GM18519 (cell line): Measurements from ENCODE around the gene ETDC.
"Not testable (repeated sequence)": the region's sequence is repeated elsewhere in the genome, so short reads cannot be mapped to it uniquely, and the experiment has no call there.

ENCODE experiments used
- ATAC-seq: cut with Tn5 transposase; IDR thresholded peaks from one replicate; pipeline ENCODE4 v1.9.1; 2021; ENCODE audit warnings: mild to moderate bottlenecking, moderate library complexity; ENCODE audit not compliant: unreplicated experiment, low FRiP score

The ETDC gene

DNA sequence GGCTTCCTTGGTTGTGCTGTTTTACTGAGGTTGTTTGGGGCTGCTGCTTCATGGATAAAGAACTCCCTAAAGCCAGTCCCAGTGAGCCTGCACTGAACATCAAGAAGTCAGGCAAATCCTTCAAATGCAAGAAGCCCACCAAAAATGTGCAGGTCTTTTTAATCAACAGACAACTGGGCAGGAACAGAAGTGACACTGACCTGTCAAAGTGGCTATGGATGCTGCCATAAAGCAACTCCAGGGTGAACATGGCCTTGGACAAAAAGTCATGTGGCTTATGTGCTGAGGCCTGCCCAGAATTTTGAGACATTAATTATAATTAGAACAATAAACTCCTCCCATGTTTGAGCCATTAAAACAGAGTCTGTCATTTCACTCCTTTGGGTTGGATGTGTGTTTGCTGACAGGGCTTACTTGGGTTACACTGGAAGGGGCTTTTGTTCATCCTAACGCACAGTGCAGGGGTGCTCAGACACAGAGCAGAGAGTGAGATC is at the start of gene ETDC:
Gene ETDC, plus strand, starts transcription at position 51 of the 494 bp plus-strand sequence. Its CDS starts 0 bp downstream, at position 51.
- ATAC-seq = no peak

DNA sequence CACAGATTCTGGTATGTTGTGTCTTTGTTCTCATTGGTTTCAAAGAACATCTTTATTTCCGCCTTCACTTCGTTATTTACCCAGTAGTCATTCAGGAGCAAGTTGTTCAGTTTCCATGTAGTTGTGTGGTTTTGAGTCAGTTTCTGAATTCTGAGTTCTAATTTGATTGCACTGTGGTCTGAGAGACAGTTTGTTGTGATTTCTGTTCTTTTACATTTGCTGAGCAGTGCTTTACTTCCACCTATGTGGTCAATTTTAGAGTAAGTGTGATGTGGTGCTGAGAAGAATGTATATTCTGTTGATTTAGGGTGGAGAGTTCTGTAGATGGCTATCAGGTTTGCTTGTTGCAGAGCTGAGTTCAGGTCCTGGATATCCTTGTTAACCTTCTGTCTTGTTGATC is 48.3 kb upstream of the ETDC start:
- not testable (repeated sequence) for ATAC-seq

DNA sequence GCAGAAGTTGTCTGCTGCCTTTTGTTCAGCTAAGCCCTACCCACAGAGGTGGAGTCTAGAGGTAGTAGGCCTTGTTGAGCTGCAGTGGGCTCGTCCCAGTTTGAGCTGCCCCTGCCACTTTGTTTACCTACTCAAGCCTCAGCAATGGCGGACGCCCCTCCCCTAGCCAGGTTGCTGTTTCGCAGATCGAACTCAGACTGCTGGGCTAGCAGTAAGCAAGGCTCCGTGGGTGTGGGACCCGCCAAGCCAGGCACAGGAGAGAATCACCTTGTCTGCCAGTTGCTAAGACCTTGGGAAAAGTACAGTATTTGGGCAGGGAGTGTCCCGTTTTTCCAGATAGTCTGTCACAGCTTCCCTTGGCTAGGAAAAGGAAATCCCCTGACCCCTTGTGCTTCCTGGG is 45.9 kb upstream of the ETDC start:
- ATAC-seq = not testable (repeated sequence)

- no peak for ATAC-seq
These were observed 45.1 kb upstream of the ETDC start for GRCh38 chrX:135264206-135264605.

- no peak for ATAC-seq
These were observed 36.1 kb upstream of the ETDC start for GRCh38 chrX:135273162-135273561.

- no peak for ATAC-seq
These were observed 33.3 kb upstream of the ETDC start for GRCh38 chrX:135275973-135276372.

DNA sequence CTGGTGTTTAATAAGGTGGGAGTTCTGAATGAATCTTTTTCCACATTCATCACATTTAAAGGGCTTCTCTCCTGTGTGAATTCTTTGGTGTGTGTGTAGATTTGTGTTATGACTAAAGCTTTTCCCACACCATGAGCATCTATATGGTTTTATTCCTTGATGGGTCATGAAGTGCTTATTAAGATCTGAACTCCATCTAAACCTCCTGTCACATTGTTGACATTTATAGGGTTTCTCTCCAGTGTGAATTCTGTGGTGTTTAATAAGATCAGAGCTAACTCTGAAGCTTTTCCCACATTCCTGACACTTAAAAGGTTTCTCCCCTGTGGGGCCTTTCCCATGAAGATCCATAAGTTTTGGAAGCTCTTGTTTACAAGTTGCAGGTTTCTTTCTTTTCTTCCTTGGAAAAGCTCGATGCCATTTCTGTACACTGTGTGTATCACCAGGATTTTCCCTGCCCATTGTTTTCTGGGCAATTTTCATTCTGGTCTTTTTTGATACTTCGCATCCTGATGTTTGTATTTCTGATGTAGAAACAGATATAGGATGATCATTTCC is 21.9 kb upstream of the ETDC start:
- no peak for ATAC-seq

DNA sequence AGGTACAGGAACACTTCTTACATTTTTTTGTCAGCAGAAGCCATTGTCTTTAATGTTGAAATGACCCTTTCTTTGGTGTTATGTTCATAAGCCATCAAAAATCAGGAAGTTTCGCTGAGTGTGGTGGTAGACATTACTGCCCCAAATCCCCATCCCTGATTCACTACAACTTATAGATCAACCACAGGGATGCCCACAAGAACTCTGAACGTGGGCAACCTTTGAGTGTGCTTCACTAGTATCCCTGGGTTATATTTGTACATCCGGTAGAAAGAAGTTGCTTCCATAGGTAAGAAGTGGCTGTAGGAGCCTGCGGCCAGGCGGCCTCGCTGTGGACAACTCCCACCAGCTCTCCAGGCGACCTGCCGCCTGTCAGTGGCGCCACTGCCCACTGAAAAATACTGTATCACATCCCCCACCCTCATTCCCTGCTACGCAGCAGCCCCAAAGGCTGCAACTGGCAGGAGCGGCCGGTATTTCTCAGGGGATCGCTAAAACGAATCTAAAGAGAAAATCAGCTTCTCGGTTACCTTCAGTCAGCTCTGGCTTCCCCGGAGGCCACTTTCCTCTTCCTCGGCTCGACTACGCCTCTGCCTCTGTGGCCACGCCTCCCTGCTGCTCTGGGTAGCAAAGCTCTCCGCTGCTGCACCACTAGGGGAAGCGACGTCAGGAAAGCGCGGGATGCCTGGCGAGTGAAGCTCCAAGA is 13.9 kb upstream of the ETDC start:
- peak; percentile 99 for ATAC-seq

DNA sequence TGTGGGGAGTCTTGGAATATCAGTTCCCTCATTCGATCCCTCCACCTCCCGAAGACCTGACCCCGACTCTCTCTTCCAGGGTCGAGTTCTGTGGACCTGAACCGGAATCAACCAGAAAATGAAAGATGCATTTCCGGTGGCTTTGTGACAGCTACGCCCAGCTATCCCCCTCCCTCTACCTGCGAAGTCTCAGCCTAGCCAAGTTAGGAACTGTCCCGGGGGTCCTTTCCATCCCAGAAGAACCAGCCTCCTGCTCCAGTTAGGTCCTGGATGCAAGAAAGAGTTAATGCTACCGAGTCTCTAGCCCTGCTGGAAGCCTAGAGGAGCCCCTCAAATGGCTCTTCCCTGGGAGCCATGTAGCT is 13.4 kb upstream of the ETDC start:
- ATAC-seq = peak; percentile 35

GRCh38 chrX:135302269-135302873 is 6.9 kb upstream of the ETDC start:
- ATAC-seq = no peak

DNA sequence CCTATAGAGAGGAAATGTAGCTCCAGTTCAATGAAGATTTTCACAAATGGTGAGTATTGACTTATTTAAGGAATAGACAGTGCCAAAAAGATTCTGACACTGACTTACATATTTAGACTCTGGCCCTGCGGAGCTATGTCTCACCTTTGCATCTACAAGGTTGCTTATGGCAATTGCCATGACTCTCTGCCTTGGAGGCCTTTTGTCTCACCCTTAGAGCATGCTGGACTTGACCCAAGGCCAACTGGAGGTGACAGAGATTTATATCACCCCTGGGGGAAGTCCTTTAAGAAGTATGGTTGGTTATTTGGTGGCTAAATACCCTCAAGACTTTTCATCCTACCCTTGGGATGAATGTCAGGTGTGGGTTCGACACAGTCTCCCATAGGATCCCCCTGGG is 4.5 kb upstream of the ETDC start:
- no peak for ATAC-seq

- ATAC-seq = no peak
These were observed 2.1 kb upstream of the ETDC start for GRCh38 chrX:135307171-135307570.

- ATAC-seq = no peak
These were observed 880 bp upstream of the ETDC start for GRCh38 chrX:135308345-135308855.

DNA sequence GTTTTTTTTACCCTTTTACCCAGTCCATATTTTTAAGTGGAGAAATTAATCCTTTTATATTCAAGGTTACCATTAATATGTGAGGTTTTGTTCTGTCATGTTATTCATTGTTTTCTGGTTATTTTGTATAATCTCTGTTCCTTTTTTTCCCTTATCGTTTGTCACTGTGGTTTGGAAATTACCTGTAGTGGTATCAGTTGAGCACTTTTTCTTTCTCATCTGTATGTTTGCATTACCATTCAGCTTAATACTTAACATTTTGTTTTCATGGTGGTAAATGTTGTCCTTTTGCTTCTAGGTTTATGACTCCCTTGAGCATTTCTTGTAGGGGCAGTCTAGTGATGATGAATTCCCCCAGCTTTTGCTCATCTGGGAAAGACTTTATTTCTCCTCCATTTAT is 6.6 kb downstream of the ETDC start:
- no peak for ATAC-seq

- no peak for ATAC-seq
These were observed 15.2 kb downstream of the ETDC start for GRCh38 chrX:135324463-135324862.

DNA sequence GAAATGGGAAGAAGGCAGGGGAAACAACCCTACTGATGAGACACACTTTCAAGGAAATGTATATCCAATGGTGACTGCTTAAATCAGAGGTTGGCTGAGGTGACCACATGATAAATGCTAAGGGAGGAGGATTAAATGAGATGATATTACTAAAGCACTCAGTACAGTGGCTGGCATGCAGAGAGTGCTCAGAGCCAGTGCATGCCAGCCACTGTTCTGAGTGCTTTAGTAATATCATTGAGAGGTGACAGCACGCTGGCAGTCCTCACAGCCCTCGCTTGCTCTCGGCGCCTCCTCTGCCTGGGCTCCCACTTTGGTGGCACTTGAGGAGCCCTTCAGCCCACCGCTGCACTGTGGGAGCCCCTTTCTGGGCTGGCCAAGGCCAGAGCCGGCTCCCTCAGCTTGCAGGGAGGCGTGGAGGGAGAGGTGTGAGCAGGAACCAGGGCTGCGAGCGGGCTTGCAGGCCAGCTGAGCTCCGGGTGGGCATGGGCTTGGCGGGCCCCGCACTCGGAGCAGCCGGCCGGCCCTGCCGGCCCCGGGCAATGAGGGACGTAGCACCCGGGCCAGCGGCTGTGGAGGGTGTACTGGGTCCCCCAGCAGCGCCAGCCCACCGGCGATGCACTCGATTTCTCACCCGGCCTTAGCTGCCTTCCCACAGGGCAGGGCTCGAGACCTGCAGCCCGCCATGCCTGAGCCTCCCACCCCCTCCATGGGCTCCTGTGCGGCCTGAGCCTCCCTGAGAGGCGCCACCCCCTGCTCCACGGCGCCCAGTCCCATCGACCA is 15.9 kb downstream of the ETDC start:
- ATAC-seq = not testable (repeated sequence)

GRCh38 chrX:135327299-135327698 is 18.0 kb downstream of the ETDC start:
- ATAC-seq = no peak

DNA sequence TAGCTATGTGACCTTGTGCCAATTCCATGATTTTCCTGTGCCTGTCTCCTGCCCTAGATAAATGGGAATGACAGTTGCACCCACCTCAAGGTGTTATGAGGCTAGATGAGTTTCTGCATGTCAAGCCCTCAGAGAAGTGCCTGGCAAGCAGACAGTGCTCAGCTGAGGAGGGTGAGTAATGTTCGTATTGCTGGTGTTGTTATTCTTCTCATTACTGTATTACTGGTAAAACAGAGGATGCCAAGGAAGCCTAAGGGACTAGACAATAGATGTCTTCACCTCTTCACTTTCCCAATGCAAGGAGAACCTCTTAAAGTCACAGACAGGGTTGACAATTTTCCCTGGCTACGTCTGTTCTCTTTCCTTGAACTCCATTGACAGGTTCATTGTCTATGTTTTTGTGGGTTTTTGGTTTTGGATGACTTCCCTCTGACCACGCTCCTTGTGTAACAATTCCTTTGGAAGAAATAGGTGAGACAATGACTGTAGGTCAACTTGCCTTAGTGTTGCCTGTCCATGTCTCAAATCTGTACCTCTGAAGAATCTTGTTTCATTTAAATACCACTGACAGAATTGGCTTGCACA is 19.2 kb downstream of the ETDC start:
- ATAC-seq = no peak

DNA sequence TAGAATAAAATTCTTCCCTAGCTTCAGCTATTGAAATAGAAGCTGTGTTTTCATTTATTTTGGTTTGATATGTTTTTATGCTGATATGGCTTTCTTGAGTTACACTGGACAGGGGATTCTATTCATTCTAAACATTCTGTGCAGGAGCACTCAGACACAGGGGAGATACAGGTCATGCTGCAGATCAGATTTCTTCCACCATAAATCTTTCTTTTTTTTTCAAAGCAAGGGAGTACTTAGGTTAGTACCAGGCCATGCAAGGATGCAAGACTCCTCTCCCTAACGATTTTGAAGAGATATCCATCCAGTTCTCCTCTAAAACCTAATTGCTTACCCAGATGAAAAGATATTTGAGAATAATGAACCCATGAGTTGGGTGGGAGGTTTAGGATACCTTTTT is 21.4 kb downstream of the ETDC start:
- ATAC-seq = no peak

GRCh38 chrX:135331525-135331924 is 22.2 kb downstream of the ETDC start:
- ATAC-seq = no peak

DNA sequence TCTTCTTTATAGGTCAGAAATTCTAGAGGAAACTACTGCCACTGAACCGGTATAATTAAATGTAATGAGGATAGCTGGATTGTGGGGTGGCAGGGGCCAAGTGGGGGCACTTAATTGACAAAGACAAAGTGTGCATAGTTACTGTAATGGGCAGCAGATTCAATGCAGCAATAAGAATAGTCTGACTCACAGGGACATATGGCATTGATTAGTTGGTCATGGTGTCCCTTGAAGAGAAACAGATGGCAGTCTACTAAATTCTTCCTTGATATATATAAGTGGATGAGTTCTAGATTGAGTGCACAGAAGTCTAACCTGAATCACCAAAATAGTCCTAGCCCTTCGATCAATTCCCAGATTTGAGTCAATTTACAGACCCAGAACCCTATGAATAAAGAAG is 31.6 kb downstream of the ETDC start:
- no peak for ATAC-seq
